SU-DHL-6 (cell line): Measurements from ENCODE around the gene EPB41L4B.
"Not testable (repeated sequence)": the region's sequence is repeated elsewhere in the genome, so short reads cannot be mapped to it uniquely, and the experiment has no call there.

ENCODE experiments used
- H2AFZ ChIP-seq: fragments of 200-600 bp; sonication (generic); 2 replicates; pipeline ENCODE4 v1.6.1; 2014; ENCODE audit warnings: low read depth, mild to moderate bottlenecking, moderate library complexity, mixed read lengths, antibody characterized with exemption, low read length; ENCODE audit not compliant: severe bottlenecking
- H3F3A ChIP-seq: fragments of 200-600 bp; shearing (Covaris generic); 2 replicates; pipeline ENCODE4 v1.6.0; 2016; ENCODE audit warnings: antibody characterized with exemption, mild to moderate bottlenecking; ENCODE audit not compliant: insufficient read depth
- H3K27ac ChIP-seq: fragments of 200-600 bp; sonication (generic); 2 replicates; pipeline ENCODE4 v1.5.1; 2016; ENCODE audit warnings: low read depth, mild to moderate bottlenecking, low read length, moderate library complexity, mixed read lengths
- H3K27me3 ChIP-seq: fragments of 200-600 bp; sonication (generic), shearing (Covaris generic); 2 replicates; pipeline ENCODE4 v1.6.0; 2014; ENCODE audit warnings: mild to moderate bottlenecking, low read length
- H3K36me3 ChIP-seq: fragments of 200-600 bp; sonication (generic); 2 replicates; pipeline ENCODE4 v1.6.1; 2014; ENCODE audit warnings: mild to moderate bottlenecking, low read length, mixed read lengths
- H3K4me2 ChIP-seq: fragments of 300-600, 200-600 bp; shearing (Covaris generic), sonication (generic); 2 replicates; pipeline ENCODE4 v1.6.0; 2014; ENCODE audit warnings: low read length, low read depth, mild to moderate bottlenecking; ENCODE audit not compliant: poor library complexity, severe bottlenecking
- H3K4me3 ChIP-seq: fragments of 200-600 bp; sonication (generic); 2 replicates; pipeline ENCODE4 v1.5.1; 2014; ENCODE audit warnings: antibody characterized with exemption, low read length, mild to moderate bottlenecking, mixed read lengths; ENCODE audit not compliant: insufficient read depth, poor library complexity, severe bottlenecking
- H3K79me2 ChIP-seq: fragments of 200-600 bp; sonication (generic); 2 replicates; pipeline ENCODE4 v1.6.1; 2014; ENCODE audit warnings: mild to moderate bottlenecking, low read length, moderate library complexity; ENCODE audit not compliant: insufficient read depth
- H3K9ac ChIP-seq: fragments of 200-600 bp; sonication (generic); 2 replicates; pipeline ENCODE4 v1.7.0; 2014; ENCODE audit warnings: mild to moderate bottlenecking, low read length
- H3K9me2 ChIP-seq: fragments of 200-600 bp; sonication (generic); replicated peaks from 2 replicates; pipeline ENCODE4 v1.6.1; 2014; ENCODE audit warnings: low read length; ENCODE audit not compliant: insufficient read depth
- H3K9me3 ChIP-seq: fragments of 200-600 bp; sonication (generic); 2 replicates; pipeline ENCODE4 v1.6.1; 2014; ENCODE audit warnings: low read length, mixed read lengths; ENCODE audit not compliant: insufficient read depth
- H4K20me1 ChIP-seq: fragments of 200-600 bp; sonication (generic); 2 replicates; pipeline ENCODE4 v1.6.1; 2014; ENCODE audit warnings: low read depth, mild to moderate bottlenecking, antibody characterized with exemption, low read length, moderate library complexity, mixed read lengths
- EZH2phosphoT487 ChIP-seq: fragments of 200-600 bp; sonication (generic), shearing (Covaris generic); conservative IDR thresholded peaks from 2 replicates; pipeline ENCODE4 v1.6.1; 2018; ENCODE audit warnings: mild to moderate bottlenecking, antibody characterized with exemption, low read length, moderate library complexity, mixed read lengths
- TF ChIP-seq, protein P1 (sequence below): fragments of 200-600 bp; sonication (generic); IDR thresholded peaks from one replicate; pipeline ENCODE4 v1.5.1; 2017; ENCODE audit warnings: antibody characterized with exemption, mild to moderate bottlenecking, low read length, moderate library complexity; ENCODE audit not compliant: insufficient read depth, poor library complexity, severe bottlenecking

The EPB41L4B gene

GRCh38 chr9:109289186-109289585 lies 31.7 kb downstream of the EPB41L4B start:
- no peak overlapping the region for H3K27ac ChIP-seq

GRCh38 chr9:109286981-109287380 lies 33.9 kb downstream of the EPB41L4B start:
- TF ChIP-seq, protein P1, sequence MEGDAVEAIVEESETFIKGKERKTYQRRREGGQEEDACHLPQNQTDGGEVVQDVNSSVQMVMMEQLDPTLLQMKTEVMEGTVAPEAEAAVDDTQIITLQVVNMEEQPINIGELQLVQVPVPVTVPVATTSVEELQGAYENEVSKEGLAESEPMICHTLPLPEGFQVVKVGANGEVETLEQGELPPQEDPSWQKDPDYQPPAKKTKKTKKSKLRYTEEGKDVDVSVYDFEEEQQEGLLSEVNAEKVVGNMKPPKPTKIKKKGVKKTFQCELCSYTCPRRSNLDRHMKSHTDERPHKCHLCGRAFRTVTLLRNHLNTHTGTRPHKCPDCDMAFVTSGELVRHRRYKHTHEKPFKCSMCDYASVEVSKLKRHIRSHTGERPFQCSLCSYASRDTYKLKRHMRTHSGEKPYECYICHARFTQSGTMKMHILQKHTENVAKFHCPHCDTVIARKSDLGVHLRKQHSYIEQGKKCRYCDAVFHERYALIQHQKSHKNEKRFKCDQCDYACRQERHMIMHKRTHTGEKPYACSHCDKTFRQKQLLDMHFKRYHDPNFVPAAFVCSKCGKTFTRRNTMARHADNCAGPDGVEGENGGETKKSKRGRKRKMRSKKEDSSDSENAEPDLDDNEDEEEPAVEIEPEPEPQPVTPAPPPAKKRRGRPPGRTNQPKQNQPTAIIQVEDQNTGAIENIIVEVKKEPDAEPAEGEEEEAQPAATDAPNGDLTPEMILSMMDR: no peak
- TF ChIP-seq EZH2phosphoT487: no peak
- no peaks in the 10 kb centered on the region for H3K9me3 ChIP-seq
- H3K27me3 ChIP-seq: no peaks in the 10 kb centered on the region; the same call in 1 of the 2 replicates
- no peak overlapping the region for H3K4me2 ChIP-seq
- H3K9me2 ChIP-seq: no peaks in the 10 kb centered on the region
- H3K79me2 ChIP-seq: no peaks in the 10 kb centered on the region
- H3K36me3 ChIP-seq: no peaks in the 10 kb centered on the region
- H2AFZ ChIP-seq: no peak overlapping the region
- no peak overlapping the region for H3K9ac ChIP-seq
- H3K4me3 ChIP-seq: no peak overlapping the region
- no peak overlapping the region for H3K27ac ChIP-seq
- no peaks in the 10 kb centered on the region for H3F3A ChIP-seq
- H4K20me1 ChIP-seq: no peaks in the 10 kb centered on the region

More at GRCh38 chr9:109289186-109289585, 31.7 kb downstream of the EPB41L4B start:
- Histone ChIP-seq H3K36me3 (no peaks in the 10 kb centered on the region), H3K9me3 (no peaks in the 10 kb centered on the region), H3K27me3 (no peaks in the 10 kb centered on the region), H3K79me2 (no peaks in the 10 kb centered on the region), H3K9me2 (no peaks in the 10 kb centered on the region), H3F3A (no peaks in the 10 kb centered on the region), H3K4me3 (no peak overlapping the region), H2AFZ (no peak overlapping the region), H3K9ac (no peak overlapping the region), H4K20me1 (no peaks in the 10 kb centered on the region), H3K4me2 (no peak overlapping the region)
- TF ChIP-seq, protein P1: no peak
- no peak for TF ChIP-seq EZH2phosphoT487

DNA sequence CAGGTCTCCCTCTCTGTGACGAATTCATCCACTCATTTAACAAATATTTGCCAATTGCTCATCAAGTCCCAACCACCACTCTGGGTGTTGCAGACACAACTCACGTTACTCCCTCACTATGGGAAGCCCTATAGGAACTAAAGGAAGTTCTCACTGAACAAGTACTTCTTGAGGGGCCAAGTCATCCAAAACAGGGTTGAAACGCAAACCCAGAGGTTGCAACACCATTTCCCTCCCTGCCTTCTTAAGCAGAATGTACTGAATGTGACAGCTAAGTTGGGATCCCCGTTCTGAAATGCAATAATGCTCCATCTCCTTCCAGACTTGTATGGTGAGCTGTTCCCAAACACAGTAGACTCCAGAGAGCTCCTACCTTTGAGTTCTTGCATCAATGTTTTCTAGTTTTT lies 34.3 kb downstream of the EPB41L4B start:
- Histone ChIP-seq H3K27me3 (no peaks in the 10 kb centered on the region; the same call in 1 of the 2 replicates), H3K4me3 (no peak overlapping the region), H3K9me3 (no peaks in the 10 kb centered on the region), H3K79me2 (no peaks in the 10 kb centered on the region), H3K9ac (no peak overlapping the region), H3K36me3 (no peaks in the 10 kb centered on the region), H4K20me1 (no peaks in the 10 kb centered on the region), H3F3A (no peaks in the 10 kb centered on the region), H3K9me2 (no peaks in the 10 kb centered on the region), H2AFZ (no peak overlapping the region), H3K27ac (no peak overlapping the region), H3K4me2 (no peak overlapping the region)
- TF ChIP-seq, protein P1: no peak
- TF ChIP-seq EZH2phosphoT487: no peak

DNA sequence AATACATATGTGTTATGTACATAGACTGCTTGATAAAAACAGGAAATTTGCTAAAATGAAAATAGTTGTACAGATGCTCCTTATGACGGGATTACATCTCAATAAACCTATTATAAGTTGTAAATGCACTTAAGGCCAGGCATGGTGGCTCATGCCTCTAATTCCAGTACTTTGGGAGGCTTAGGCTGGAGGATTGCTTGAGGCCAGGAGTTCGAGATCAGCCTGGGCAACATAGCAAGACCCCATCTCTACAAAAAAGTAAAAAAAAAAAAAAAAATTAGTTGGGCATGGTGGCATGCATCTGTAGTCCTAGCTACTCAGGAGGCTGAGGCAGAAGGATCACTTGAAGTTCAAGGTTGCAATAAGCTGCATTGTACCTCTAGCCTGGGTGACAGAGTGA lies 37.2 kb downstream of the EPB41L4B start:
- H3K9ac ChIP-seq, H3K79me2 ChIP-seq, H3K36me3 ChIP-seq, H3F3A ChIP-seq, H3K4me2 ChIP-seq, H2AFZ ChIP-seq, H3K27ac ChIP-seq, H3K4me3 ChIP-seq, H4K20me1 ChIP-seq, H3K27me3 ChIP-seq, H3K9me2 ChIP-seq, H3K9me3 ChIP-seq: not testable (repeated sequence)
